DND-41 (cell line): ENCODE measurements around the gene SPATC1L.

Experiments
- ATAC-seq: fragments of 200-7000 bp; cut with Tn5 transposase; 3 replicates; pipeline ENCODE4 v1.9.1; 2021; ENCODE audit warnings: low read depth; ENCODE audit not compliant: insufficient read depth
- DNase-seq: peaks from one replicate; pipeline ENCODE4 v3.0.0-alpha.2; 2020
- H2AFZ ChIP-seq: 2 replicates; pipeline ENCODE4 v1.6.0; 2012; ENCODE audit warnings: low read depth, low read length
- H3K27ac ChIP-seq: 2 replicates; pipeline ENCODE4 v1.5.1; 2012; ENCODE audit warnings: low read length, inconsistent platforms
- H3K27me3 ChIP-seq: fragments of 200-600 bp; sonication (generic); 2 replicates; pipeline ENCODE4 v1.6.0; 2012; ENCODE audit warnings: low read length, mild to moderate bottlenecking, inconsistent platforms; ENCODE audit not compliant: insufficient read depth, poor library complexity
- H3K36me3 ChIP-seq: 2 replicates; pipeline ENCODE4 v1.5.1; 2012; ENCODE audit warnings: low read length, inconsistent platforms; ENCODE audit not compliant: insufficient read depth
- H3K4me1 ChIP-seq: 2 replicates; pipeline ENCODE4 v1.5.1; 2012; ENCODE audit warnings: mild to moderate bottlenecking, low read length; ENCODE audit not compliant: insufficient read depth
- H3K4me2 ChIP-seq: 2 replicates; pipeline ENCODE4 v1.6.0; 2012; ENCODE audit warnings: mild to moderate bottlenecking, moderate library complexity, low read length, inconsistent platforms; ENCODE audit not compliant: insufficient read depth
- H3K4me3 ChIP-seq, 2 experiments: fragments of 200-600 bp in 1 of 2; shearing (Covaris generic) in 1 of 2; 2 replicates each; pipeline ENCODE4 v1.5.1; 2012 to 2016; ENCODE audit warnings: inconsistent platforms in 2 of 2, low read length in 2 of 2, mild to moderate bottlenecking in 2 of 2, low read depth in 1 of 2, moderate library complexity in 1 of 2
- H3K79me2 ChIP-seq: 2 replicates; pipeline ENCODE4 v1.6.0; 2012; ENCODE audit warnings: low read length, inconsistent platforms; ENCODE audit not compliant: insufficient read depth
- H3K9ac ChIP-seq: 2 replicates; pipeline ENCODE4 v1.6.0; 2012; ENCODE audit warnings: low read depth, mild to moderate bottlenecking, inconsistent platforms, low read length, moderate library complexity
- H3K9me3 ChIP-seq: 2 replicates; pipeline ENCODE4 v1.5.1; 2012; ENCODE audit warnings: low read length, moderate library complexity, mild to moderate bottlenecking, inconsistent platforms; ENCODE audit not compliant: insufficient read depth, severe bottlenecking
- H4K20me1 ChIP-seq: 2 replicates; pipeline ENCODE4 v1.6.0; 2012; ENCODE audit warnings: low read length; ENCODE audit not compliant: insufficient read depth
- CTCF ChIP-seq: IDR thresholded peaks from 2 replicates; pipeline ENCODE4 v1.5.1; 2012; ENCODE audit warnings: borderline replicate concordance, low read length, moderate library complexity, mild to moderate bottlenecking; ENCODE audit not compliant: poor library complexity, severe bottlenecking; ENCODE audit errors: extremely low read depth
- EZH2 ChIP-seq: IDR thresholded peaks from 3 replicates; pipeline ENCODE4 v1.6.1; 2012; ENCODE audit warnings: borderline replicate concordance, low read depth, mild to moderate bottlenecking, moderate library complexity, low read length, inconsistent platforms; ENCODE audit not compliant: severe bottlenecking

Gene SPATC1L

DNA sequence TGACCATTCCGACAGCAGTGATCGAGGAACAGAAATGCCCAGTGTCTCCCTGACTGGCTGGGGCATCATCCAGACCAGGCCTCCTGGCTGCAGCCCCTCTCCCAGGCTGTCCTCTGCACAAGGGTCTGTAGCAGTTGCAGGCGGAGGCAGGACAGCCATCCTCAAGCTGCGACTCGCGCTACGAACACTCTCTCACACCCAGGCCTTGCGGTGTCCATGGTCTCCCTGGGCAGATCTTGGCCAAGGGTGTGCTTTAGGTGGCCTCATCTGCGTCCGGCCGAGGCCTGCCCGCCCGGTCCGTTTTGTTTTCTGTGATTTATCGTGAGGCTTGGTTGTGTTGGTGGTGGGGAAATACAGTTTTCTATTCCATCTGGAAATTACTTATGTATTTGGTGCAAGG is 44.6 kb downstream of the SPATC1L start:
- TF ChIP-seq EZH2 = no peak
- TF ChIP-seq CTCF = no peak
- no peaks in the 10 kb centered on the region for H3K36me3 ChIP-seq
- no peak overlapping the region for H2AFZ ChIP-seq
- peaks cover 7% of the 10 kb centered on the region; the same call in 1 of the 2 replicates for H3K4me1 ChIP-seq
- no peak overlapping the region for H3K4me3 ChIP-seq
- no peaks in the 10 kb centered on the region for H3K9me3 ChIP-seq
- H3K27me3 ChIP-seq = no peaks in the 10 kb centered on the region
- H3K4me2 ChIP-seq = no peak overlapping the region
- no peak overlapping the region for H3K9ac ChIP-seq
- DNase-seq = no peak
- no peak overlapping the region for H3K27ac ChIP-seq
- H4K20me1 ChIP-seq = no peaks in the 10 kb centered on the region
- no peaks in the 10 kb centered on the region for H3K79me2 ChIP-seq
- ATAC-seq = no peak

- Histone ChIP-seq H3K4me3 (no peak overlapping the region), H3K9me3 (no peaks in the 10 kb centered on the region), H3K4me2 (no peak overlapping the region), H3K4me1 (0 out of 2 replicates have a peak, but pooled peaks cover 1% of the 10 kb centered on the region), H3K79me2 (no peaks in the 10 kb centered on the region), H3K9ac (no peak overlapping the region), H2AFZ (no peak overlapping the region), H3K27ac (no peak overlapping the region), H4K20me1 (no peaks in the 10 kb centered on the region; the same call in 1 of the 2 replicates), H3K36me3 (no peaks in the 10 kb centered on the region), H3K27me3 (no peaks in the 10 kb centered on the region)
- ATAC-seq = no peak
- TF ChIP-seq CTCF (no peak), EZH2 (no peak)
- no peak for DNase-seq
Observed at GRCh38 chr21:46138383-46138970, 45.8 kb downstream of the SPATC1L start.

DNA sequence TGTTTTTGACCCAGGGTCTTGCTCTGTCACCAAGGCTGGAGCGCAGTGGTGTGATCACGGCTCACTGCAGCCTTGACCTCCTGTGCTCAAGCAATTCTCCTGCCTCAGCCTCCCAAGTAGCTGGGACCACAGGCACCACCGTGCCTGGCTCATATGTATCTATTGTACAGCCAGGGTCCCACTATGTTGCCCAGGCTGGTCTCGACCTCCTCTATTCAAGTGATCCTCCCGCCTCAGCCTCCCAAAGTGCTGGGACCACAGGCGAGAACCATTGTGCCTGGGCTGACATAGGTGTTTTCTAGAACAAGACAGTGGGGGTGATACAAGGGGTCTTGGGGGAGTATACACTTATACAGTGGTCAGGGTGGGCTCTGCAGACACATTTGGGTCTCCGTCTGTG is 46.4 kb downstream of the SPATC1L start:
- no peaks in the 10 kb centered on the region for H3K9me3 ChIP-seq
- TF ChIP-seq CTCF (no peak), EZH2 (no peak)
- H3K4me1 ChIP-seq = no peaks in the 10 kb centered on the region
- no peak overlapping the region for H3K27ac ChIP-seq
- H3K27me3 ChIP-seq = no peaks in the 10 kb centered on the region
- no peaks in the 10 kb centered on the region for H3K79me2 ChIP-seq
- ATAC-seq = no peak
- no peak overlapping the region for H3K9ac ChIP-seq
- H3K4me3 ChIP-seq = no peak overlapping the region
- DNase-seq = no peak
- H2AFZ ChIP-seq = no peak overlapping the region
- H3K36me3 ChIP-seq = no peaks in the 10 kb centered on the region
- no peak overlapping the region for H3K4me2 ChIP-seq
- no peaks in the 10 kb centered on the region; the same call in 1 of the 2 replicates for H4K20me1 ChIP-seq
